GM12872 (cell line): ENCODE results near the gene ZNF296.

ENCODE experiments used
- CTCF ChIP-seq: IDR thresholded peaks from 3 replicates; pipeline ENCODE4 v1.5.1; 2011; ENCODE audit warnings: low read depth, mild to moderate bottlenecking, low read length, moderate library complexity; ENCODE audit not compliant: insufficient read depth

ZNF296 gene

GRCh38 chr19:45070214-45070613 is 6.1 kb downstream of the ZNF296 start:
- no peak for TF ChIP-seq CTCF

- no peak for TF ChIP-seq CTCF
Measured at GRCh38 chr19:45069056-45069455, 7.2 kb downstream of the ZNF296 start.

GRCh38 chr19:45068041-45068440 is 8.2 kb downstream of the ZNF296 start:
- TF ChIP-seq CTCF: no peak

GRCh38 chr19:45066921-45067661 is 9.2 kb downstream of the ZNF296 start:
- no peak for TF ChIP-seq CTCF

- no peak for TF ChIP-seq CTCF
Measured at GRCh38 chr19:45063851-45064801, 12.2 kb downstream of the ZNF296 start.

GRCh38 chr19:45061965-45062364 is 14.3 kb downstream of the ZNF296 start:
- no peak for TF ChIP-seq CTCF

GRCh38 chr19:45059258-45059965 is 16.9 kb downstream of the ZNF296 start:
- TF ChIP-seq CTCF: peak; percentile 94
